CD4-positive, CD25-positive, alpha-beta regulatory T cell (primary cell): ENCODE results near the gene TMEM185B. TPM values are rescaled to one million over a fixed set of nuclear protein-coding genes. Genes with fewer than 3 reads are reported as not detected.

ENCODE experiments used
- ATAC-seq, 2 donors: fragments of 150-1000 bp; cut with Tn5 transposase; one replicate each; pipeline ENCODE4 v1.10.0; 2021; ENCODE audit warnings: low read depth in 2 of 2, moderate number of reproducible peaks in 2 of 2, moderate library complexity in 1 of 2
- DNase-seq, 3 donors: peaks; one replicate each; pipeline versions ENCODE4 v3.0.0 to v3.0.0-alpha.2; 2012 to 2022; ENCODE audit warnings: mixed read lengths in 1 of 3
- H3K27ac ChIP-seq: one replicate; pipeline ENCODE4 v1.7.0; 2013; ENCODE audit warnings: mild to moderate bottlenecking, low read length; ENCODE audit not compliant: insufficient read depth, poor library complexity, severe bottlenecking
- H3K27me3 ChIP-seq: one replicate; pipeline ENCODE4 v1.7.0; 2013; ENCODE audit warnings: low read length; ENCODE audit not compliant: control insufficient read depth, insufficient read depth
- H3K36me3 ChIP-seq: one replicate; pipeline ENCODE4 v1.7.0; 2013; ENCODE audit warnings: mild to moderate bottlenecking, low read length, moderate library complexity; ENCODE audit not compliant: control insufficient read depth, insufficient read depth
- H3K4me1 ChIP-seq: 2 replicates; pipeline ENCODE4 v1.7.0; 2013; ENCODE audit warnings: mild to moderate bottlenecking, low read length; ENCODE audit not compliant: insufficient read depth, control insufficient read depth, poor library complexity, severe bottlenecking
- H3K4me3 ChIP-seq: one replicate; pipeline ENCODE4 v1.7.0; 2013; ENCODE audit warnings: low read depth, mild to moderate bottlenecking, low read length, moderate library complexity
- H3K9me3 ChIP-seq, 2 experiments: 1 replicate in 1 of 2; 2 replicates in 1 of 2; pipeline ENCODE4 v1.7.0; 2013; ENCODE audit warnings: low read length in 2 of 2, mild to moderate bottlenecking in 1 of 2, moderate library complexity in 1 of 2; ENCODE audit not compliant: control insufficient read depth in 2 of 2
- H3K27ac Mint-ChIP-seq, 3 donors: one replicate each; pipeline ENCODE4 v1.8.0; 2020 to 2022; ENCODE audit warnings: mild to moderate bottlenecking in 3 of 3, mixed read lengths in 3 of 3, moderate library complexity in 2 of 3
- H3K27me3 Mint-ChIP-seq: one replicate; pipeline ENCODE4 v1.8.0; 2022; ENCODE audit warnings: mild to moderate bottlenecking, mixed read lengths
- H3K36me3 Mint-ChIP-seq: one replicate; pipeline ENCODE4 v1.8.0; 2020; ENCODE audit warnings: mixed read lengths
- H3K4me1 Mint-ChIP-seq, 4 donors: one replicate each; pipeline ENCODE4 v1.8.0; 2020 to 2022; ENCODE audit warnings: mixed read lengths in 4 of 4, mild to moderate bottlenecking in 1 of 4
- H3K4me3 Mint-ChIP-seq, 4 donors: one replicate each; pipeline ENCODE4 v1.8.0; 2020 to 2022; ENCODE audit warnings: mild to moderate bottlenecking in 4 of 4, mixed read lengths in 4 of 4, moderate library complexity in 3 of 4
- H3K9me3 Mint-ChIP-seq, 7 donors: one replicate each; pipeline ENCODE4 v1.8.0; 2020 to 2022; ENCODE audit warnings: mixed read lengths in 7 of 7, mild to moderate bottlenecking in 3 of 7, moderate library complexity in 2 of 7
- polyA plus RNA-seq, 4 donors: library from polyadenylated mRNA; unstranded; fragments of 300-500 nt; fragmentation: Illumina TruSeq; gene quantifications; one replicate each; pipeline ENCODE4 v1.2.3, GENCODE V29; 2021
- total RNA-seq: library from RNA; stranded (reverse); gene quantifications from one replicate; pipeline ENCODE4 v1.2.3, GENCODE V29; 2022

Gene TMEM185B
- total and polyA plus RNA-seq, 5 donors from 2014 or later = 15.6 to 23.3 (median 17.7) TPM

- H3K4me1 Mint-ChIP-seq = peaks cover 11 to 39% (median 27%) of the 10 kb centered on the region in 4 donors
- DNase-seq = no peak
- peaks cover 0 to 2% (median 0%) of the 10 kb centered on the region in 7 donors for H3K9me3 Mint-ChIP-seq
- peaks cover 25% of the 10 kb centered on the region for H3K27me3 Mint-ChIP-seq
- peak overlapping the region in 1 of 4 donors; percentile 57 for H3K4me3 Mint-ChIP-seq
- H3K4me1 ChIP-seq = peaks cover 24% of the 10 kb centered on the region
- no peak for ATAC-seq
- no peaks in the 10 kb centered on the region for H3K9me3 ChIP-seq
- H3K4me3 ChIP-seq = no peak overlapping the region
- H3K36me3 Mint-ChIP-seq = no peaks in the 10 kb centered on the region
- H3K27ac Mint-ChIP-seq = no peak overlapping the region
- no peak overlapping the region for H3K27ac ChIP-seq
- H3K36me3 ChIP-seq = no peaks in the 10 kb centered on the region
- no peaks in the 10 kb centered on the region for H3K27me3 ChIP-seq
Measured at GRCh38 chr2:120250640-120251039, 27.4 kb upstream of the TMEM185B start.

- no peak for ATAC-seq
Measured at GRCh38 chr2:120247851-120248250, 24.7 kb upstream of the TMEM185B start.

GRCh38 chr2:120246546-120247300 lies 23.5 kb upstream of the TMEM185B start:
- Mint-ChIP-seq H3K27me3 (peaks cover 21% of the 10 kb centered on the region), H3K4me1 (peaks cover 2 to 10% (median 5%) of the 10 kb centered on the region in 4 donors), H3K9me3 (peaks cover 0 to 5% (median 0%) of the 10 kb centered on the region in 7 donors), H3K36me3 (no peaks in the 10 kb centered on the region), H3K27ac (no peak overlapping the region), H3K4me3 (peak overlapping the region in 1 of 4 donors; percentile 58)
- ATAC-seq = no peak
- Histone ChIP-seq H3K27me3 (no peaks in the 10 kb centered on the region), H3K9me3 (no peaks in the 10 kb centered on the region), H3K4me1 (peaks cover 3% of the 10 kb centered on the region), H3K4me3 (no peak overlapping the region), H3K36me3 (no peaks in the 10 kb centered on the region), H3K27ac (no peak overlapping the region)
- no peak for DNase-seq

More at GRCh38 chr2:120247851-120248250, 24.7 kb upstream of the TMEM185B start:
- Mint-ChIP-seq H3K36me3 (no peaks in the 10 kb centered on the region), H3K27me3 (peaks cover 21% of the 10 kb centered on the region), H3K4me3 (peak overlapping the region in 1 of 4 donors; percentile 25), H3K4me1 (peaks cover 4 to 16% (median 11%) of the 10 kb centered on the region in 4 donors), H3K27ac (no peak overlapping the region), H3K9me3 (peaks cover 0 to 5% (median 2%) of the 10 kb centered on the region in 7 donors)
- no peaks in the 10 kb centered on the region for H3K9me3 ChIP-seq
- no peaks in the 10 kb centered on the region for H3K36me3 ChIP-seq
- no peak for DNase-seq
- no peak overlapping the region for H3K4me3 ChIP-seq
- H3K4me1 ChIP-seq = peaks cover 7% of the 10 kb centered on the region
- no peaks in the 10 kb centered on the region for H3K27me3 ChIP-seq
- no peak overlapping the region for H3K27ac ChIP-seq

DNA sequence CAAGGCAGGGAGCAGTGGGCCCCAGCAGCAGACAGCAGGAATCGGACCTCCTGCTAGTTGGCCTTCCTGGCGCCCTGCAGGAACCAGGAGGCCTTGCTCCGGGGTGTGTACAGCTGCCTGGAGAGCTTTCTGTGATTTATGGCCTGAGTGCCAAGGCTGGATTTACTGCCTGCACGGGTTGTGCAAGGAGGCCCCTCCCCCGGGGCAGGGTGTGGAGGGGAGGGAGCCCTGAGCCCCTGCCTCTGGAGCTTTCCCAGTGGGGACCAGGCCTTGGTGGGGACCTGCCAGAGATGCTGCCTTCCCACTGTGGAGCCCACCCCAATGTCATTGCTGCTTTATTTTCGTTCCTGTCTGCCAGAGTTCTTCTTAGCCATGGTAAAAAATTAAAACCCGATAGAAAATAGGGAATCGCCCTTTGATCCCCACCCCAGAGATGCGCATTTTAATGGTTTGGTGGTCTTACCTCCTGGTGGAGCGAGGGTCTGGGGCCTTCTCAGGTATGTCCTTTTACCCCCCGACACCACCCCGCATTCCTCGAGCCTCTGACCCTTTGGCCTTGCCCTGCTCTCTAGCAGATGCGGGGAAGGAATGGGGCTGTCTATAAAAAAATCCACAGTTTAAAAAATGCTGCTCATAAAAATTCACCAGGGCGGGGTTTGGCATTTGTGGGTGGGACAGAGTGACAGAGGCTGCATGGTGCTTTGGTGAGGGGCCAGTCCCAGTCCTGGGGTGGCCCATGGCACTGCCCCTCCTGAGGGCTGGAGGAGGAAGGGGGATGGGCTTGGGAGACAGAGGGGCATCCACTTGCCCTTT lies 22.5 kb upstream of the TMEM185B start:
- no peak overlapping the region for H3K27ac ChIP-seq
- no peaks in the 10 kb centered on the region for H3K4me1 ChIP-seq
- H3K4me3 ChIP-seq = no peak overlapping the region
- no peaks in the 10 kb centered on the region for H3K27me3 ChIP-seq
- H3K27ac Mint-ChIP-seq = no peak overlapping the region
- H3K4me3 Mint-ChIP-seq = no peak overlapping the region
- H3K36me3 Mint-ChIP-seq = no peaks in the 10 kb centered on the region
- no peaks in the 10 kb centered on the region for H3K9me3 ChIP-seq
- H3K27me3 Mint-ChIP-seq = peaks cover 21% of the 10 kb centered on the region
- DNase-seq (no peak), ATAC-seq (no peak)
- H3K9me3 Mint-ChIP-seq = peaks cover 0 to 5% (median 0%) of the 10 kb centered on the region in 7 donors
- no peaks in the 10 kb centered on the region for H3K36me3 ChIP-seq
- H3K4me1 Mint-ChIP-seq = peaks cover 0 to 10% (median 2%) of the 10 kb centered on the region in 4 donors

DNA sequence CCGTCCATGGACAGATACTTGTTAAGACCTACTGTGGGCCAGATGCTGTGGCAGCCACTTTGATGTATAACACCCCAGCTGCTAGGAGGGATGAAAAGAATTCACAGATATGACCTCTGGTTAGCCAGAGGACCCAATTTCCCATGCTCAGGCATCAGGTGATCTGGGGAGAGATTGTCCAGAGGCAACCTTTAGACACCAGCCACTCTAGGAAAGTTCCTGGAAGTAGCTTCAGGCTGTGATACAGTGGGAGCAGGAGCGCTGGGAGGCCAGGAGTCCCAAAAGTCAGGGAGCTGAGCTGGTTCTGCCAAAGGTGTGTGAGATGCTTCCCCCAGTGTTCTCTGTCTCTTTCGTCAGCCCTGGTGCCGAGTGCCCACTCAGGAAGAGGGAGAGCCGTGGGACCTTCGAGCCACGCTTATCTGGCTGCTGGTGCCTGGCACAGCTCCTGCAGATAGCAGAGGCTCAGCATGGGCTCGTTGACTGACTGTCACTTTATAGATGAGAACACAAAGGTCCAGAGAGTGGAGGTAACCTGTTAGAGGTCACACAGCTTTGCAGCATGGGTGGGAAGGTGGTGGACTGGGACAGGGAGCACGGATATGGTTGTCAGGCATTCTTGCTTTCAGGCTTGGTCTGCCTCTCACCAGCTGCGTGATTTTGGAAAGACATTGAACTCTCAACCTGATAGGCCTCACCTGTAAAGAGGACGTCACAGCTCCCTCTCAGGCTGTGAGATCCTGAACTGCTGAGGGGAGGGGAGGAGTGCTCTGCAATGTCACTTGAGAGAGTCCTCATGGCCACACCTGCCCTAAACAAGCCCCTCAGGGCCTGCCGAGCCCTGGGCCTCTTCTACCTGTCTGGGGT lies 21.7 kb upstream of the TMEM185B start:
- ATAC-seq (no peak), DNase-seq (no peak)
- H3K27me3 ChIP-seq = no peaks in the 10 kb centered on the region
- H3K36me3 Mint-ChIP-seq = no peaks in the 10 kb centered on the region
- H3K4me3 ChIP-seq = no peak overlapping the region
- H3K4me1 ChIP-seq = no peaks in the 10 kb centered on the region
- no peak overlapping the region for H3K27ac ChIP-seq
- peaks cover 16% of the 10 kb centered on the region for H3K27me3 Mint-ChIP-seq
- peaks cover 0 to 7% (median 0%) of the 10 kb centered on the region in 4 donors for H3K4me1 Mint-ChIP-seq
- no peak overlapping the region for H3K27ac Mint-ChIP-seq
- H3K9me3 Mint-ChIP-seq = peaks cover 0 to 5% (median 0%) of the 10 kb centered on the region in 7 donors
- no peak overlapping the region for H3K4me3 Mint-ChIP-seq
- H3K9me3 ChIP-seq = no peaks in the 10 kb centered on the region
- H3K36me3 ChIP-seq = no peaks in the 10 kb centered on the region

- no peak for ATAC-seq
- no peaks in the 10 kb centered on the region for H3K9me3 ChIP-seq
- H3K4me1 Mint-ChIP-seq = peaks cover 0 to 4% (median 0%) of the 10 kb centered on the region in 4 donors
- H3K27ac ChIP-seq = no peak overlapping the region
- no peaks in the 10 kb centered on the region for H3K27me3 ChIP-seq
- no peak overlapping the region for H3K4me3 ChIP-seq
- H3K4me1 ChIP-seq = no peaks in the 10 kb centered on the region
- no peak overlapping the region for H3K27ac Mint-ChIP-seq
- H3K27me3 Mint-ChIP-seq = peaks cover 11% of the 10 kb centered on the region
- no peaks in the 10 kb centered on the region for H3K36me3 Mint-ChIP-seq
- DNase-seq = no peak
- H3K36me3 ChIP-seq = no peaks in the 10 kb centered on the region
- no peak overlapping the region for H3K4me3 Mint-ChIP-seq
- H3K9me3 Mint-ChIP-seq = peaks cover 0 to 5% (median 0%) of the 10 kb centered on the region in 7 donors
Measured at GRCh38 chr2:120243875-120244553, 20.8 kb upstream of the TMEM185B start.

DNA sequence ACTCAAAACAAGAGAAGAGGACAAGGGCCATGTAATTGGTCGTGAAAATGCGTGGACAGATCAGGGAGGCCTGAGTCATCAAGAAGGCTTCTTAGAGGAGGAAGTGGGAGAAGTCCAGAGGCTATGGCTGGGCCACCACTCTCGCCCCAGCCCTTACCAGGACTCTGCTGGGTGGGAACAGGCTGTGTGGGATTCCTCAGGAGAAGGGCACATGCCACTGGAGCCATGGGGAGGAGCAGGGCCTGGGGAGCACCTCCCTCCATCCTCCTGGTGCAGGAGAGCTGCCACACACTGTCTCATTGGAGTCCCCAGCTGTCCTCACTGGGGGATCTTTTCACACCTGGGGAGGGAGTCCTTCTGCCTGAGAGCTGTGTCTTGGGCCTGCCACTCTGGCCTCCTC lies 20.0 kb upstream of the TMEM185B start:
- Mint-ChIP-seq H3K27me3 (peaks cover 3% of the 10 kb centered on the region), H3K9me3 (peaks cover 0 to 5% (median 0%) of the 10 kb centered on the region in 7 donors), H3K4me3 (no peak overlapping the region), H3K27ac (no peak overlapping the region), H3K36me3 (no peaks in the 10 kb centered on the region), H3K4me1 (peaks cover 0 to 4% (median 0%) of the 10 kb centered on the region in 4 donors)
- H3K27ac ChIP-seq = no peak overlapping the region
- no peak overlapping the region for H3K4me3 ChIP-seq
- no peaks in the 10 kb centered on the region for H3K4me1 ChIP-seq
- no peaks in the 10 kb centered on the region for H3K9me3 ChIP-seq
- no peak for DNase-seq
- no peak for ATAC-seq
- no peaks in the 10 kb centered on the region for H3K36me3 ChIP-seq
- H3K27me3 ChIP-seq = no peaks in the 10 kb centered on the region
